Heart left ventricle (tissue), 16 donors: ENCODE measurements around the gene AJAP1. TPM values are rescaled to one million over a fixed set of nuclear protein-coding genes. Genes with fewer than 3 reads are reported as not detected.

ENCODE experiments used
- ATAC-seq, 4 donors: fragments of 200-7000 bp; cut with Tn5 transposase; one replicate each; pipeline ENCODE4 v1.9.1; 2020 to 2022; ENCODE audit warnings: moderate library complexity in 4 of 4, mild to moderate bottlenecking in 3 of 4, moderate number of reproducible peaks in 1 of 4
- DNase-seq, 5 donors: peaks; one replicate each; pipeline ENCODE4 v3.0.0-alpha.2; 2020
- H3K27ac ChIP-seq, 12 donors: fragments of 200-600 bp; sonication (generic) in 4 of 12; one replicate each; pipeline versions ENCODE4 v1.5.0 to v1.8.0; 2016 to 2022; ENCODE audit warnings: mild to moderate bottlenecking in 2 of 12
- H3K27me3 ChIP-seq, 9 donors: fragments of 200-600 bp; sonication (generic) in 2 of 9; one replicate each; pipeline versions ENCODE4 v1.5.1 to v1.8.0; 2016 to 2022; ENCODE audit warnings: mild to moderate bottlenecking in 3 of 9
- H3K36me3 ChIP-seq, 9 donors: fragments of 200-600 bp; sonication (generic) in 2 of 9; one replicate each; pipeline versions ENCODE4 v1.5.0 to v1.8.0; 2018 to 2022; ENCODE audit warnings: mild to moderate bottlenecking in 2 of 9
- H3K4me1 ChIP-seq, 12 donors: fragments of 200-600 bp; sonication (generic) in 4 of 12; one replicate each; pipeline versions ENCODE4 v1.5.0 to v1.8.0; 2016 to 2022; ENCODE audit warnings: mild to moderate bottlenecking in 3 of 12
- H3K4me3 ChIP-seq, 12 donors: fragments of 200-600 bp; sonication (generic) in 4 of 12; one replicate each; pipeline versions ENCODE4 v1.5.0 to v1.8.0; 2017 to 2022; ENCODE audit warnings: mild to moderate bottlenecking in 9 of 12, moderate library complexity in 4 of 12
- H3K9me3 ChIP-seq, 12 donors: fragments of 200-600 bp; sonication (generic) in 4 of 12; one replicate each; pipeline versions ENCODE4 v1.5.0 to v1.8.0; 2016 to 2022; ENCODE audit warnings: mild to moderate bottlenecking in 1 of 12
- CTCF ChIP-seq, 12 donors: fragments of 200-600 bp; sonication (generic) in 4 of 12; IDR thresholded peaks; one replicate each; pipeline versions ENCODE4 v1.5.0 to v1.8.0; 2018 to 2022; ENCODE audit warnings: antibody characterized with exemption in 12 of 12, mild to moderate bottlenecking in 5 of 12
- POLR2A ChIP-seq, 2 donors: fragments of 450-650 bp; IDR thresholded peaks; one replicate each; pipeline ENCODE4 v1.6.1; 2017; ENCODE audit warnings: antibody characterized with exemption in 2 of 2, mild to moderate bottlenecking in 2 of 2, moderate library complexity in 2 of 2
- WGBS, 4 donors: extraction: QIAGEN DNeasy Blood & Tissue Kit in 2 of 4; methylation state at CpG; one replicate each; pipeline versions ENCODE4 v1.1.5 to v1.1.7; 2013 to 2018; 5-methylcytosine and 5-hydroxymethylcytosine counted together
- intact Hi-C, 10 donors: fragments of 100-400 bp; cut with DNase I; formaldehyde crosslinking; loops; one replicate each; pipeline versions ENCODE4 v1.11.1 to v1.14.2; 2022
- polyA plus RNA-seq, 2 donors: library from polyadenylated mRNA; stranded (reverse); fragments of 200-250 nt; gene quantifications; one replicate each; pipeline ENCODE4 v1.2.3, GENCODE V29; 2013
- total RNA-seq, 9 donors: library from RNA; depleted of rRNA in 2 of 9; stranded (reverse); fragments of >200 nt in 2 of 9; fragmentation: NEBNext Ultra II Directional in 3 of 9; extraction: Animal tissue kit (Norgen Biotek cat#: 25700) in 3 of 9; gene quantifications; one replicate each; pipeline versions ENCODE4 v1.1.0 to v1.2.4, GENCODE V29; 2016 to 2023
- donor health status: ischemic (EF 13 %, LVEDD 7.1; RV severe dilation, severe dysfunction).
- donor health status: healthy with polysubstance abuse.
- donor health status: DM: no; HTN: yes; CAD: no.
- donor health status: DM: no; HTN: no; CAD: no.
- donor health status: ischemic (EF 25% LVEDD 6.9; RV normal size, moderate dysfunction).
- donor health status: ischemic (EF 25% LVEDD 5.7; RV mildly dilated, moderate dysfunction).
- donor health status: healthy.
- donor health status: DM: yes; HTN: yes; CAD: no.
- donor health status: ischemic (EF 35%, LVEDD 5.7; RV mildly dilated, moderate dysfunction).
- donor health status: nonischemic (EF 11% LVEDD 7.7; RV severe dilation, severe dysfunction).
- donor health status: DM: yes; HTN: yes; CAD: no.
- donor health status: PGD.
- donor health status: ischemic (EF 29% LVEDD 5.4; RV normal size, mild dysfunction).
- donor health status: nonischemic (EF 23%, LVEDD 6.1; RV moderate dilation, normal function).

AJAP1 gene
- total and polyA plus RNA-seq, 11 donors: 0.01 to 0.67 (median 0.07) TPM; not detected in 2

DNA sequence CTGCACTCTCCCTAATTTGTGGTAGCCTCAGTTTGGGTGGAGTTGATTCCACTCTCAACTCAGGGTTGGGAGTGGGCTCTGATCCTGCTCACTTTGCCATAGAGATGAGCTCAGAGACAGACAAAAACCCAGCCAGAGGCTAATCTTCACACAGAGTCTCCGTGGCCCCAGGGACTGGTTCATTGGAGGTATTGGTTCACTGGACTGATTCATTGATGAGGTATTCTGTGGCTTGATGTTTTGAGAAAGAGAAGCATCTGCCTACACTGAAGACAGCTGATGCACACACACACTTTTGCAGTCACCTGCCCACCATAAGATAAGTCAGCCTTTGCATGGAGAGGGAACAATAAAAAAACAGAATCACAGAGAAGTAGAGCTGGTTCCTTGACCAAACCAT lies 183.8 kb downstream of the AJAP1 start:
- TF ChIP-seq POLR2A (IDR thresholded peaks at IDR 0.05) (no peak), CTCF (IDR thresholded peaks at IDR 0.05) (no peak)
- WGBS, 4 donors: 58 to 90% (median 86%) methylated on average over 1 of the region's 1 CpG
- no peak for ATAC-seq

More for the DNA sequence above, 183.8 kb downstream of the AJAP1 start:
- no peak for DNase-seq
- H3K27ac ChIP-seq: no peak overlapping the region
- intact Hi-C loops: no loop called here
- H3K4me3 ChIP-seq: no peak overlapping the region
- H3K4me1 ChIP-seq: no peaks in the 10 kb centered on the region
- no peaks in the 10 kb centered on the region for H3K9me3 ChIP-seq
- peaks cover 0 to 41% (median 0%) of the 10 kb centered on the region in 9 donors for H3K27me3 ChIP-seq
- no peaks in the 10 kb centered on the region for H3K36me3 ChIP-seq
